Measurements from ENCODE around the gene PRMT7.

PRMT7 gene

GRCh38 chr16:68376590-68376989 lies 65.8 kb downstream of the PRMT7 start:
- DNase-seq (ENCODE audit: low read depth): no peak

GRCh38 chr16:68377221-68377620 lies 66.4 kb downstream of the PRMT7 start:
- no peak for DNase-seq (ENCODE audit: low read depth)

GRCh38 chr16:68377667-68378393 lies 67.0 kb downstream of the PRMT7 start:
- DNase-seq (ENCODE audit: low read depth): no peak

GRCh38 chr16:68378436-68379415 lies 67.9 kb downstream of the PRMT7 start:
- DNase-seq (ENCODE audit: low read depth): no peak

GRCh38 chr16:68379472-68380347 lies 68.9 kb downstream of the PRMT7 start:
- DNase-seq (ENCODE audit: low read depth): no peak

- no peak for DNase-seq (ENCODE audit: low read depth)
These were observed 69.5 kb downstream of the PRMT7 start for GRCh38 chr16:68380348-68380670.

- DNase-seq (ENCODE audit: low read depth): no peak
These were observed 70.0 kb downstream of the PRMT7 start for GRCh38 chr16:68380676-68381362.

GRCh38 chr16:68381363-68381724 lies 70.5 kb downstream of the PRMT7 start:
- no peak for DNase-seq (ENCODE audit: low read depth)

- no peak for DNase-seq (ENCODE audit: low read depth)
These were observed 71.5 kb downstream of the PRMT7 start for GRCh38 chr16:68382296-68382718.

GRCh38 chr16:68383858-68384257 lies 73.0 kb downstream of the PRMT7 start:
- DNase-seq (ENCODE audit: low read depth): no peak

GRCh38 chr16:68384288-68385161 lies 73.7 kb downstream of the PRMT7 start:
- DNase-seq (ENCODE audit: low read depth): no peak

GRCh38 chr16:68385371-68385770 lies 74.6 kb downstream of the PRMT7 start:
- no peak for DNase-seq (ENCODE audit: low read depth)

- no peak for DNase-seq (ENCODE audit: low read depth)
These were observed 75.8 kb downstream of the PRMT7 start for GRCh38 chr16:68386628-68387027.

GRCh38 chr16:68387301-68387700 lies 76.5 kb downstream of the PRMT7 start:
- DNase-seq (ENCODE audit: low read depth): no peak

- DNase-seq (ENCODE audit: low read depth): no peak
These were observed 77.3 kb downstream of the PRMT7 start for GRCh38 chr16:68388124-68388523.

- no peak for DNase-seq (ENCODE audit: low read depth)
These were observed 78.2 kb downstream of the PRMT7 start for GRCh38 chr16:68389006-68389405.

GRCh38 chr16:68389750-68390371 lies 79.0 kb downstream of the PRMT7 start:
- DNase-seq (ENCODE audit: low read depth): no peak

GRCh38 chr16:68393333-68393732 lies 82.5 kb downstream of the PRMT7 start:
- no peak for DNase-seq (ENCODE audit: low read depth)

GRCh38 chr16:68395167-68395786 lies 84.5 kb downstream of the PRMT7 start:
- no peak for DNase-seq (ENCODE audit: low read depth)

- no peak for DNase-seq (ENCODE audit: low read depth)
These were observed 85.0 kb downstream of the PRMT7 start for GRCh38 chr16:68395815-68396214.

All from stimulated activated CD8-positive, alpha-beta memory T cell treated with anti-CD3 and anti-CD28 coated beads, Interleukin-7, amount 100 ng/mL, for 24 hours (primary cell).